GM21786 (cell line): ENCODE measurements around the gene EPS8.

ENCODE experiments used
- ATAC-seq: cut with Tn5 transposase; IDR thresholded peaks from one replicate; pipeline ENCODE4 v1.9.1; 2021; ENCODE audit not compliant: unreplicated experiment

EPS8 gene

GRCh38 chr12:15721316-15722115 is 67.7 kb downstream of the EPS8 start:
- no peak for ATAC-seq

DNA sequence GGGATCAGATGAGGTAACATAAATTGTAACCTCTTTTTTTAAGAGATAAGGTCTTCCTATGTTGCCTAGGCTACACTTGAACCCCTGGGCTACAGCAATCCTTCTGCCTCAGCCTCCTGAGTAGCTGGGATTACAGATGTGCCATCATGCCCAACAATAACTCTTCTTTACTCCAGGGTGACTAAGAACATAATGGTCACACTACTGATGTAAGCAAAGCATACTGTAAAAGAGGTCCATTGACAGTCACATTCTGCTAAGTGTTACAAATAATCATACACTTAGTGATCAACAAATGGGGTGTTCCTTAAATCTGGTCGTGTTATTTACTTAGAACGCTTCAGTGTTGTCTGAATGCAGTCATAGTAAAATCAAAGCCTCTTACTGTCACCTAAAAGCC is 68.9 kb downstream of the EPS8 start:
- no peak for ATAC-seq

- no peak for ATAC-seq
Measured at GRCh38 chr12:15719230-15719629, 70.0 kb downstream of the EPS8 start.

DNA sequence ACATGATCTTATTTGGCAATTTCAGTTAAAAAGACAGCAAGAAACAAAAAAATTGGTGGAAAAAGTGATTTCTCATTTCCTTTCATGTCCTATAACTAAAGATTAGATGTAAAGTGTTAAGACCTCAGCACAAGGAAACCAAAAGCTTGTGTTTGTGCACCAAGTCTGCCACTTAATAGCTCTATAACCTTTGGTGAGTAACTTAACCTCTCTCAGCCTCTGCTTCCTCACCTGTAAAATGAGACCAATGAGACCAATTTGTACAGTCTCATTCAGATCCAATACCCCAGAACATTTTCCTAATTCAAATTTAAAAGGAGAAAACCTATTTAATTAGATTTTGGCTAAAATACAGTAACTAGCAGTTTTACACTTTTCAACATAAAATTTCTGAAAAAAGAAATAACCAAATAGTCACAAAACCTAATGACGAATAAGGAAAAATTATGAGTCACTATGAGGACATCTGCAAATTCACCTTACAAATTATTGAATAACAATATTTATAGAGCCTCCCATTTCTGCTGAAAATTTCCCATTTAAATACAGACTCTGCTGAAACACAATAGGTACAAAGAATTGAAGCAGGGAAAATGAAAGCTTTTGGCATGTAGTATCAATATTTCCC is 71.1 kb downstream of the EPS8 start:
- ATAC-seq = no peak

DNA sequence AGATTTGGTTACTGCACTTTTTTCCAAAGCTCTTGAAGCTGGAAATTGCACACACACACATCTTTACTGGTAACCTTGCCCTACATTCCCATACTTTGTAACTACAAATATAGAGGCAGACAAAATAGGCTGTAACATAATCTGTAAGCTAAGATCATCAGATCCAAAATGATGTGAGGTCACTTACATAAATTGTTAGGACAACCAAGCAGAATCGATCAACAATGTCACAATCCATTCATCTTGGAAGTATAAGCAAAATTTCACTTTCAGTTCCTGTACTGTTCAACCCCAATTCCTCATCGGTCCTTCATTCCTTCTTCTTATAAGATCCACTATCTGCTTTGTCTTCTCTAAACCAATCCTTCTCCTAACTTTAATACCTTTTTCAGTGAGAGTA is 72.6 kb downstream of the EPS8 start:
- ATAC-seq = no peak

GRCh38 chr12:15714256-15714655 is 74.9 kb downstream of the EPS8 start:
- no peak for ATAC-seq

GRCh38 chr12:15712823-15713660 is 76.1 kb downstream of the EPS8 start:
- no peak for ATAC-seq

GRCh38 chr12:15712160-15712559 is 77.0 kb downstream of the EPS8 start:
- ATAC-seq = no peak

DNA sequence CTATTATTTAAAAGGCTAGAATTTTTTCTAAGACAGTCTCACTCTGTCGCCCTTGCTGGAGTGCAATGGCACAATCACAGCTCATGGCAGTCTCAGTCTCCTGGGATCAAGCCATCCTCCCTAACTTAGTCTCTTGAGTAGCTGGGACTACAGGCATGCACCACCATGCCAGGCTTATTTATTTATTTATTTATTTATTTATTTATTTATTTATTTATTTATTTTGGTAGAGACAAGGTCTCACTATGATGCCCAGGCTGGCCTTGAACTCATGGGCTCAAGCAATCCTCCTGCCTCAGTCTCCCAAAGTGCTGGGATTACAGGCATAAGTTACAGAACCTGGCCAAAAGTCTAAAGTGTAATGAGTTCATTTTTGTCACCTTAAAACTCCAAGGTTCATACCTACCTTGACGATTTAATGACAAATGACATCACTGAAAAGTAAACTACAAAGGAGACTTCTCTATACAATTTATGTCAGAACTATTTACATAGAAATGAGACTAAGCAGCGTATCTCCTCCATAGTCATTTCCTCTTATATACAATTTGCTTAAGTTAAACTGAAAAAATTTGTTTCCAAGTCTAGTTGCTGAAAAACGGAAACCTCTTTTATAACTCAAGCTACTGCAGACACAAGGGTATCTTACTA is 78.2 kb downstream of the EPS8 start:
- no peak for ATAC-seq

- ATAC-seq = no peak
Measured at GRCh38 chr12:15709551-15709950, 79.6 kb downstream of the EPS8 start.

DNA sequence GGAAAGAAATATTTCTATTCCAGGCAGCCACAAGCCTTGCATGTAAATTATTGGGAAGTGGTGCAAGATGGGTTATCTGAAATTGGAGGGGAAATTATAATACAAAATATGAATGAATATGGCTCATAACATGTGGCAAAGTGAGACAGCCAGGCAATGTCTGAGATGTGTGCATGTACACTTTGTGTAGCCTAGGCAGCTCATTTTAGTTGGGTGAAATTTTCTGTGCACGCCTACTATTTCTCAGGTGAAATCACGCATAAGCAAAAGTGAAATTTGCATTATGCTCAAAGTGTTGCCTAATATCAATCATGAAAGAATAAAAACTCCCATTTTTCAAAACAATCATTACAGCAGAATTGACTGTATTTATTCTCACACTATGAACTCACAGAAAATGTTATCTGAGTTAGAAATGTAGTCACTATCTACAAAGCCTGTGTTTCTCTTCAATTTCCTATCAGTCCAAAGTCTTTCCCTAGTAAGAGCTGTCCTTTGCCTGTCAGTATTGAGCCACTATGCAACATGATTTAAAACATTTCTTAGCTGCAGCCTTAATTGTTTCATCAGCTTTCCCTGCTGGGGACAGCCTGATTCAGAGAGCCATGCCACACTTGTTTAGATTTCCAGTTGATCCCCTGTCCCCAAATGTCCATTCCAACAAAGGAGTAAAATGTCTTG is 80.7 kb downstream of the EPS8 start:
- no peak for ATAC-seq

DNA sequence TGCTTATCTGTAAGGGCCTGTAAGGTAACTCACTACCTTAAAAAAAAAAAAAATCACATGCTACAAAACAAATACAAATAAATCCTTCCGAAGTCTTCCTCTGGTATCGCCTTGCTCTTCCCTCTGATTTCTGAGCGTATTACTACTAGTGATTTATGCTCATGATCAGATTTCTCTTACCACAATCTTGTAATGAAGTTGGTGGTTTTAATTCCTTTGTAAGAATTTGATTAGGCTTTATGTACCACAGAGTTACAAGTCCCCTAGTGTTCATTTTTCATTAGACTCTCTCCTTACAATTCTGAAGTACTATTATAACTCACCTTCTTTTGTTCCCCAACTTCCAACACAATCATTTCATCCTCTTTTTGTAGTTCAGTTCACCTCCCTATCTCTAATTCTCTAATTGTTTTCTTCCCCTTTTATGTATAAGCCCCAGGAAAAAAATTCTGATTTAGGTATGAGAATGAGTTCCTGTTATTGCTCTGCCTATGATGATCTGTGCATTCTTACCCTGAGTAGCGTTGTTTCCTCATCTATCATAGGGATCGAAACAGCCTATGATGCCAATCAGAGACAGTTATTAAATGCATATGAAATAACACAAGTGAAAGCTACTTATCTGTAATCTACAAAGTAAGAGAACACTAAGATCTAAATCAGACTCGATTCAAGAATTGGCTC is 81.5 kb downstream of the EPS8 start:
- ATAC-seq = no peak

DNA sequence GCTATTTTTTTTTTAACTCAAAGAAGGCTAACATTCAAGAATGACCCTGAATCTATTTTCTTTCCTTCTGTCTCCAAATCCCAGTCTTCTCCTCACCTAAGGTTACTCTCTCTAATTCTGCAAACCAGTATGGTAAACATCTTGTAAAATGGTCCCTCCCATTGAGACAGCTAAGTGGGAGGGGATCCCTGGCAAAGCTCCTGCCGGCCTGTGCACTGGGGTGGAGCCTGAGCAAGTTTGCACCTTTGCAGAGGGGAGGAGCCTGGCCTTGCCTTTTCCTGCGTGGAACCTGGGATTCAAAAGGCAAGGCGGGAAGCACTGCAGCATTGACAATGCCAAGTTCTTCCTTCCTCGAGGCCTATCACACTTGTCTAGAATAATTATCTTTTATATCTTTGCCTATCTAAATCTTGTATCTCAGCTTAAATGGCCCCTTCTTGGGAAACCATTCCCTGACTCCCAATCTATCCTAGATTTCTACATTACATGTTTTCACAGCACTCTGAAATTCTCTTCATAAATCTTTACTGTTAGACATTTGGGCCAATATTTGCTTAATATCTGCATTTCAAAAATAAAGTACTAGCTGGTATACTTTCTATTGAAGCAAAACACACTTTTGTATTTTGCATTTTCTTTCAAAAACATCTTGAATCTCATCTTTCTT is 83.0 kb downstream of the EPS8 start:
- no peak for ATAC-seq

DNA sequence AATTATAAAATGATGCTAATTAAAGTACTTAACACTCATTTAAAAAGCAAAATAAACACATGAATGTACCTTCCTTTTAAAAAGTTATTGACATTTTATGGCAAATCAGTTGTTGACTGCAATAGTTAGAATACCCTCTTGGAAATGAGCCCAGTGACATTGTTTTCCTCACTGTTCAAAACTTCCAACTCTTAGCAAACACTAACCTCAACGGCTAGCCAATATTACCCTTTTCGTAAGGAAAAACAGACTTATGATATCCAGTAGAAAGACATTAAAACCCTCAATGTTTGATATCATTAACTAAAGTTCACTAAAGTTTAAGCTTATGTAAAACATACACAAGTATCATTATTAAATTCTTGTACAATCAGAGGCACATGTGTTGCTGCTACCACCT is 83.6 kb downstream of the EPS8 start:
- ATAC-seq = no peak

GRCh38 chr12:15702276-15702675 is 86.9 kb downstream of the EPS8 start:
- ATAC-seq = no peak

GRCh38 chr12:15701631-15702156 is 87.5 kb downstream of the EPS8 start:
- no peak for ATAC-seq

GRCh38 chr12:15701206-15701605 is 88.0 kb downstream of the EPS8 start:
- ATAC-seq = peak; percentile 53

- ATAC-seq = peak; percentile 49
Measured at GRCh38 chr12:15700595-15700994, 88.6 kb downstream of the EPS8 start.

DNA sequence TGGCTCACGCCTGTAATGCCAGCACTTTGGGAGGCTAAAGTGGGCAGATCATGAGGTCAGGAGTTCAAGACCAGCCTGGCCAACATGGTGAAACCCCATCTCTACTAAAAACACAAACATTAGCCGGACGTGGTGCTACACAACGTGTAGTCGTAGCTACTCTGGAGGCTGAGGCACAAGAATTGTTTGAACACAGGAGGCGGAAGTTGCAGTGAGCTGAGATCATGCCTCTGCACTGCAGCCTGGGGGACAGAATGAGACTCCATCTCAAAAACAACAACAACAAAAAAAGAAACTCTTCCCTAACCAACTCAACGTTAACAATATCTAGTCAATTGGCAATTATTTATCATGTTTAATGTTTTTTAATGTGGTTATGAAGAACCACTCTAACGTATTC is 89.3 kb downstream of the EPS8 start:
- ATAC-seq = no peak
